ENCODE measurements around the gene LILRA1.

GRCh38 chr19:54614726-54615125 is 21.3 kb downstream of the LILRA1 start:
- TF ChIP-seq CTCF (conservative IDR thresholded peaks at IDR 0.05; ENCODE audit: low read depth, low read length) (no peak), EZH2 (IDR thresholded peaks at IDR 0.05; ENCODE audit: borderline replicate concordance, low read depth, low read length, poor library complexity, severe bottlenecking) (no peak)
